Suprapubic skin (tissue), 4 donors: ENCODE measurements around the gene FNDC11.

ENCODE experiments used
- POLR2A ChIP-seq, 2 donors: fragments of 450-650 bp; IDR thresholded peaks; one replicate each; pipeline ENCODE4 v1.6.1; 2017; ENCODE audit warnings: antibody characterized with exemption in 2 of 2, mild to moderate bottlenecking in 2 of 2, moderate library complexity in 2 of 2
- POLR2AphosphoS5 ChIP-seq, 3 donors: sonication (generic); formaldehyde crosslinking; IDR thresholded peaks; one replicate each; pipeline ENCODE4 v1.6.1; 2017; ENCODE audit warnings: antibody characterized with exemption in 3 of 3
- TF ChIP-seq, protein P1 (sequence below), 2 donors: fragments of 200-600 bp in 1 of 2; fragments of 450-650 bp in 1 of 2; sonication (generic) in 1 of 2; IDR thresholded peaks; one replicate each; pipeline ENCODE4 v1.5.1; 2016 to 2019; ENCODE audit warnings: antibody characterized with exemption in 2 of 2, mild to moderate bottlenecking in 1 of 2, moderate library complexity in 1 of 2

GRCh38 chr20:63586797-63587196, 32.8 kb downstream of the FNDC11 start:
- TF ChIP-seq POLR2A (IDR thresholded peaks at IDR 0.05) = no peak
- TF ChIP-seq, protein P1, sequence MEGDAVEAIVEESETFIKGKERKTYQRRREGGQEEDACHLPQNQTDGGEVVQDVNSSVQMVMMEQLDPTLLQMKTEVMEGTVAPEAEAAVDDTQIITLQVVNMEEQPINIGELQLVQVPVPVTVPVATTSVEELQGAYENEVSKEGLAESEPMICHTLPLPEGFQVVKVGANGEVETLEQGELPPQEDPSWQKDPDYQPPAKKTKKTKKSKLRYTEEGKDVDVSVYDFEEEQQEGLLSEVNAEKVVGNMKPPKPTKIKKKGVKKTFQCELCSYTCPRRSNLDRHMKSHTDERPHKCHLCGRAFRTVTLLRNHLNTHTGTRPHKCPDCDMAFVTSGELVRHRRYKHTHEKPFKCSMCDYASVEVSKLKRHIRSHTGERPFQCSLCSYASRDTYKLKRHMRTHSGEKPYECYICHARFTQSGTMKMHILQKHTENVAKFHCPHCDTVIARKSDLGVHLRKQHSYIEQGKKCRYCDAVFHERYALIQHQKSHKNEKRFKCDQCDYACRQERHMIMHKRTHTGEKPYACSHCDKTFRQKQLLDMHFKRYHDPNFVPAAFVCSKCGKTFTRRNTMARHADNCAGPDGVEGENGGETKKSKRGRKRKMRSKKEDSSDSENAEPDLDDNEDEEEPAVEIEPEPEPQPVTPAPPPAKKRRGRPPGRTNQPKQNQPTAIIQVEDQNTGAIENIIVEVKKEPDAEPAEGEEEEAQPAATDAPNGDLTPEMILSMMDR (IDR thresholded peaks at IDR 0.05) = no peak
- TF ChIP-seq POLR2AphosphoS5 (IDR thresholded peaks at IDR 0.05) = no peak
